Activated CD4-positive, alpha-beta T cell treated with anti-CD3 and anti-CD28 coated beads, Interleukin-2, amount 50 U/mL, for 48 hours (primary cell): Measurements from ENCODE around the gene DNAJA4.
A peak's percentile ranks its signal among the peaks of the same experiment; 100 is the strongest.

Source experiments
- DNase-seq, 2 experiments: peaks; one replicate each; pipeline ENCODE4 v3.0.0-alpha.2; 2020

Gene DNAJA4

GRCh38 chr15:78264304-78265136 is at the start of gene DNAJA4:
DNAJA4 (plus strand) TSS chr15:78264562; CDS start chr15:78264764, 202 bp downstream.
- peak; percentile 53 to 59 for DNase-seq

DNA sequence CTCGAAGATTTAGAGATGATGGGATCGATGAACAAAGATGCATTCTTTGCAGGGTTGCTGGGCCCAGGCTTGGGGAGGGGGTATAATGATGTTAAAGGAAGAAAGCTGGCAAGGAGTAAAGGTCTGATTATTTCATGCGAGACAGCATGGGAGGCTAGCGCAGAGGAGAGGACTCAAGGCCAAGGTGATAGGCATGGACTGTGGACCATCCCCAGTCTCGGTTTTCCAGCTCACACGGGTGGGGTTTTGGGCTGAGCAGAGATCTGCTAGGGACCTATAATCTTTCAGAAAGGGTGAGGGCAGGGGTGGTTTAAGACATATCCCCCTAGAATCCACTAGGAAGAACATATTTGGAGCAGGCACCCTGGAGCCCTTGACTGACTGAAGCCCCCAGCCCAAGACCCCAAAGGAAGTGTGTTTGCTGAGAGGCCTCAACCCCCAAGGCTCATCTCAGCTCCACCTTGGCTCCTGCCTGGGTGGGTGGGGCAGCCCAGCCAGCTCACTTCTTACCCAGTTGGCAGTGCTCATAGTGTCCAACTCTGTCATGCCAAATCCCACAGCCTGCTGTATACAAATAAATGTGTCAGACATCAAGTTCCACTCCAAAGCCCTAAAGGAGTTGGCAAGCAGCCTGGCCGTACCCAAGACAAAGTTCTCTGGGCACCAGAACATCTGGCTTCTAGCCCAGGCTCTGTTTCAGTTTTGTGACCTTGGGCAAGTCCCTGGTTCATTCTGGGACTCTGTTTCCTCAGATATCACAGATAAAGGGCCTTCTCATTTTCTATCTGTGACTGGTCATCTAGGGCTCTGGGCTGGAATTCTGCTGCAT is 47.9 kb upstream of the DNAJA4 start:
- no peak for DNase-seq

DNA sequence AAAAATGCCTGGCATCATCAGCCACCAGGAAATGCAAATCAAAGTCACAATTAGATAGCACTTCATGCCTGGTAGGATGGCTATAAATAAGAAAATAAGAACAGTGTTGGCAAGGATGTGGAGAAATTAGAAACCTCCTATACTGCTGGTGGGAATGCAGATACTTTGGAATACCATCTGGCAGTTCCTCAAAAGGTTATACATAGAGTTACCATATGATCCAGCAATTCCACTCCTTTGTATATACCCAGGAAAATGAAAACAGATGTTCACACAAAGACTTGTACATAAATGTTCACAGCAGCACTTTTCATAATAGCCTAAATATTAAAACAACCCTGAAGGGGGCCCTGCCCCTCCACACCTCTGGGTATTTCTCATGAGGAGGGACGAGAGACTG is 43.6 kb upstream of the DNAJA4 start:
- DNase-seq, result no peak

DNA sequence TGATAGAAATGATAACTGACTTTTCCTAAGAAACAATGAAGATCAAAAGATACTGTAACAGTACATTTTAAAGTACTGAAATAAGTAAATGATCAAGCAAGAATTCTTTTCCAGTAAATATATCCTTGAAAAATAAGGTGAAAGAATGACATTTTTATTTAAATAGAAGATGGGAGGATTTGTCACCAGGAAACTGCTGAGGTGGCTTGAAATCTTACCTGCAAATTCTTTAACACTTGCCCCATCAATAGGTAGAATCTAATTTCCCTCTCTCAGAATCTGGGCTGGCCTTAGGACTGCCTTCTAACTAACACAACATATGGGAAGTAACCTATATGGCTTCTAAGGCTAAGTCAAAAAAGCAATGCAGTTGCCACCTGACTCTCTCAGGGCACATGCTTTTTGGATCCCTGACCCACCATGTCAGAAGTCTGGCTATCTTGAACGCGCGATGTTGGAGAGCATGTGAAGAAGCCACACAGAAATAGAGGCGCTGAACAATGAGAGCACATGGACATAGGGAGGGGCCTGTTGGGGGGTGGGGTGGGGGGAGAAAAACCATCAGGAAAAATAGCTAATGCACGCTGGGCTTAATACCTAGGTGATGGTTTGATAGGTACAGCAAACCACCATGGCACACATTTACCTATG is 41.5 kb upstream of the DNAJA4 start:
- DNase-seq, result no peak

- DNase-seq, result no peak
These were observed 40.9 kb upstream of the DNAJA4 start for GRCh38 chr15:78223396-78224022.

DNA sequence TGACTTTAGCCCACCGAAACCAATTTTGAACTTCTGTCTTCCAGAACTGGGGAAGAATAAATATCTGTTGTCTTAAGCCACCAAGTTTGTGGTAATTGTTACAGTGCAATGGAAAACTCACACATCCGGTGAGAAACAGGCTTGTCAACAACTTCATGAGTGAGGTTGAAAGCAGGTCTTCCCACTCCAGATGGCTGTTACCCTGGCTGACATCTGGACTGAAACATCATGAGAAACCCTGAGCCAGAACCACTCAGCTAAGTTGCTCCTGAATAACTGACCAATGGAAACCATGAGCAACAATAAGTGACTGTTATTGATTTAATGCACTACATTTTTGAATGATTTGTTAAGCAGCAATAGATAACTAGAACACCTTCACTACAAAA is 40.3 kb upstream of the DNAJA4 start:
- DNase-seq, result no peak

DNA sequence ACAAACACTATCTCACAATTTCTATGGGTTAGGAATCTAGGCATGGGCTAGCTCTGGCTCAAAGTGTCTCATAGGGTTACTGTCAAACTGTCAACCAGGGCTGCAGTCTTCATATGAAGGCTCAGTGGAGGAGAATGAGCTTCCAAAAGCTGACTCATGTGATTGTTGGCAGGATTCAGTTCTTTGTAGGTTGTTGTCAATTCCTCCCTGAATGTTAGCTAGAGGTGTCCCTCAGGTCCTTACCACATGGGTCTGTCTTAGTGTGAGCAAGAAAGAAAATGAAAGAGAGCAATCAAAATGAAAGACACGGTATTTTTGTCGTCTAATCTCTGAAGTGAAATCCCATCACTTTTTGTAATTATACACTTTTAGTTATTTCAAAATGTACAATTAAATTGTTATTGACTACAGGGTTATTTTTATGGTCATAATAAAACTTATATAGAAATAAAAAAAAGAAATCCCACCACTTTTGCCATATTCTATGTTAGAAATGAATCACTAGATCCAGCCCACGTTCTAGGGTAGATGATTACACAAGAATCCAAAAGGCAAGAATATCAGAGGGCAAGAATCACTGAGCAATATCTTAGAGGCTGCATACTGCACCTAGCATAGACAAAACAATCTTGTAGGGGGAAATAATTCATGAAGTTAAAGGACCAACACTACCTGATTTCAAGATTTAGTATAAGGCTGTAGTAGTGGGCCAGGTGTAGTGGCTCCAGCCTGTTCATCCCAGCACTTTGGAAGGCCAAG is 38.4 kb upstream of the DNAJA4 start:
- peak in 1 of 2 experiments; percentile 16 for DNase-seq

DNA sequence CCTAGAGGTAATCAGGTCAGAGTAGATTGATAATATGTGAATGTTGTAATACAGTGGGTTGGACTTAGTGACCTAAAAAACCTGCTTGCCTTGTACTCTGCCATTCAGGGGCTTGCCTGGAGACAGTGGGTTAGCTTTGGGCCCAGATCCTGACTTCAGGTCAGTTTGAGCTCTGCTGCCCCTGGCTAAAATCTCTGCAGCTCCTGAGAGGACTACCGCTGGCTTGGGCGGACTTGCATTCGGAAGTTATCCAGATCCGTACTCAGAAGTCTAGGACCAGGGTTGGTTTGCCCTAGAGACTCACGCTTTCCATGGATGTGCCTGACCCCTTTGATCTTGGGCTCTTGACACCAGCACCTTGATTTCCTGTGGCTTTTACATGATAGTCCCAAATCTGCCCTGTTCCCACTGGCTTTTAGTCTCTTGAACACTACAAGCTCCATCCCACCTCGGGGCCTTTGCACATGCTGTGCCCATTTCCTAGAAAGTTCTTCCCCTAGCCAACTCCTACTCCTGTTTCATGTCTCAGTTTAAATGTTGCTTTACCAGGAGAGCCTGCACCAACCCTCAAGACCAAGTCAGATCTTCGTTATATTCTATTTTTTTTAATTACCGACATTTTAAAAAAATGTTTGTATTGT is 35.9 kb upstream of the DNAJA4 start:
- DNase-seq, result no peak

DNA sequence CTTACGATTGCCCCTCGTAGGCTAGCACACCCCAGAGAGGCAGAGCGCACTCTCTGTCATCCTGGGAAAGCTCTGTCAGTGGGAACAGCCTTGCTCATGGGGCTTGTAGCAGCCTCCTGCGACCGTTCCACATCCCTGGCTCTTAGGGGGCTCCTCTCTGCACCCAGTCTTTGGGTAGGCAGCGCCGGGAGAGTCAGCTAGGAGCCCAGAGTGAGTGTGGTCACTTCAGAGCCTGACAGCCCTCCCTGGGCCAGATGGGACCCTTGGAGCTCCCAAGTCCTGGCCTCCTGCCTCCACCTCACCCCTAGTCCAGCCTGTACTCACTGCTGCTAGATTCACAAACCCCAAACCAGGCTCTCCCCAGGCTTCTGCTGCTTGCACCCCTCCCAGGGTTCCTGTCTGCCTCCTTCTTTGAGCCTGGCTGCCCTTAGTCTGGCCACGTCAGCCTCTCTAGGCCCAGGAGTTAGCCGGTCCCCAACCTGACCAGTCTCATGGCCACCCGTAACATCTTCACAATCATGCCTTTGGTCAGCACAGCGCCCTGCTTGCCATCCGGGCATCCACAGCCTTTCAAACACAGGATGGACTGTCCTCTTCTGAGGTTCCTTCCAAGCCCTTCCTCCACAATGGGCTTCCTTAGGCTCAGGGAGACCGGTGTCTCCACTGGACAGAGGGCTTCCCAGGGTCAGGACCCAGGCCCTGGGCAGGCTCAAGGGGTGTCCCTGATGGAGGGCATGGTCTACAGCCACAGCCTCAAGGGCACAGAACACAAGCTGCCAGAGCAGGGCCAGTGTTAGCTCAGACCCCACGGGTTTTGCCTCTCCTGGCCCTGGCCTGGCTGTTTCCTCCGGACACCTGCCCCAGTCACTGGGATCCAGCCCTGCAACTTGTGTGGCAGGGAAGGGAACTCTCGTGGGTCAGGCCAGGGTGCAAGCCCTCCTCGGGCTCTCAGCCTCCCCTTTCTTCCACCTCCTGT is 34.6 kb upstream of the DNAJA4 start:
- no peak for DNase-seq

GRCh38 chr15:78232951-78233350 is 31.4 kb upstream of the DNAJA4 start:
- no peak for DNase-seq

GRCh38 chr15:78233496-78233895 is 30.9 kb upstream of the DNAJA4 start:
- DNase-seq, result no peak

DNA sequence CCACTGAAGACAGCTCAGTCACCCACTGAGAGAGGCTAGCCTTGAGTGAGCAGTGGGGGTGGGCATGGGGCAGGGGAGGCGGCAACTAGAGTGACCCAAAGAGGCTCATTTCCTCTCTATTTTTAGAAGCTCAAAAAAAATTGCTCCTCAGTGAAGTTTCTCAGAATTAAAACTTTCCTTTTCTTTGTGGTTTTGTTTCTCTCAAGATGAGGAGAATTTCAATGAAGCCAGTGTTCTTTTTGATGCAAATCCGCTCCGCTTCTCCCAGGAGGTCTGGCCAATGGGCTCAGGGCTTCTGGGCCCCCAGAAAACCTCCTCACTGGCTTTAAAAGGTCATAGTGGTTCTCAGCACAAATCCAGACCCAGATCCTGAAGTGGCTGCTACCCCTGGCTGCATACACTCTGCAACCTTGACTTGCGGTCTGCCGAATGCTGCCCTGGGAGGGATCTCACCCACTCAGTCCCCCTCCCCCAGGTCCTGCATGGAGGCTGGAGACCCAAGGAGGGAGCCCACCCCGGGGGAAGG is 29.8 kb upstream of the DNAJA4 start, which contains the start of gene ACSBG1:
Gene ACSBG1, minus strand, starts transcription at position 51 of the 526 bp plus-strand sequence. CDS start 64 bp downstream, outside the sequence.
- no peak for DNase-seq

- no peak for DNase-seq
These were observed 27.9 kb upstream of the DNAJA4 start for GRCh38 chr15:78236491-78236890.

DNA sequence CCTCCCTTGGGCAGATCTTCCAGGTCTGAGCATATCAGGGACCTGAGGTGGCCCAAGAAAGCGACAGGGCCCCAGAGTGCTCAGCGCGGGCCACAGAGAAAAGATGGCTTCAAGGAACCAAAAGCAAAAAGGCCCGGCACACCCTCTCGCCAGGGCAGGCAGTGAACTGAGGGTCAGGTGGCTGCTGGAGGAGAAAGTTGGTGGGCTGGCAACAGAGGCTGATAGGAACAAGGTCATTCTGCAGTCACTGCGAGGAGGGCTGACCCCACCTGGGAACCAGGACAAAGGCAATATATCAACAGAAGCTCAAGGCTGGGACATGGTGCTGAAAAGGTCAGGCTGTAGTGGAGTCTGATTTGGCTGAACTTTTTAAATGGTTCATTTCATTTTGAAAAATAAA is 27.2 kb upstream of the DNAJA4 start:
- DNase-seq, result no peak

- no peak for DNase-seq
These were observed 24.6 kb upstream of the DNAJA4 start for GRCh38 chr15:78239811-78240210.

GRCh38 chr15:78241017-78241416 is 23.3 kb upstream of the DNAJA4 start:
- peak; percentile 90 to 93 for DNase-seq

DNA sequence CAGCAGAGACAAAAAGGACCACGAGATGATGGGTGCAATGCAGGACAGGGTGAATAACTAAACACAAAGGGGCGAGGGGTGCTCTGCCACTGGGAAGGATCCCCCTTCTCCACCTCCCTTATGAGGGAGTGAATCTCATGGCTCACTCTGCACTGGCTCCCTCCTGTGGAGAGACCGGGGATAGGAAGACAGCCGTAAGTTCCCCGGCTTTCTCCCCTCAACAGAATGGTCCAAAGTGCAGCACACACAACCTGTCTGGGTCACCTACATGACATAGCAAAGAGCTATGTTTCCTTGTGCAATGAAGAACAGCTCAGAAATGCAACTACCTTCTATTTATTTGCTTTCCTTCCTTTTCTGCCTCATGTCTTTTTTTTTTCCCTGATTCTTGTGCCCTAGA is 22.2 kb upstream of the DNAJA4 start:
- peak; percentile 31 to 37 for DNase-seq

DNA sequence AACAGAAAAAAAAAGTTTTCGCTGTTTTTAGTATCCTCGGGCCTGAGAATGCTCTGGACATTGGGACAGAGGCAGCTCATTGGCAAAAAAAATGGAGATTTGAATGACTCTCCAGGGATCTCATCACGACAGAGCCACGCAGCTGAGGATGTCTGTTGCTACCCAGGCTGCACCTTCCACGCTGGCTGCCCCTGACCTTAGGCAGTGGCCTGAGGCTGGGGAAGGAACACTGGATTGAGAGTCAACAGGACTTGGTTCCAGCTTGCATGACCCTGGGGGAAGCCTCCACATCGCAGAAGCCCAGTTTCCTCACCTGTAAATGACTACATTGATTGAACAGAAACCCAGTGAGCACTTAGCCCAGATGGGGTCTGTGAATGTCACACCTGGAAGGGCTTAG is 21.3 kb upstream of the DNAJA4 start:
- no peak for DNase-seq

DNA sequence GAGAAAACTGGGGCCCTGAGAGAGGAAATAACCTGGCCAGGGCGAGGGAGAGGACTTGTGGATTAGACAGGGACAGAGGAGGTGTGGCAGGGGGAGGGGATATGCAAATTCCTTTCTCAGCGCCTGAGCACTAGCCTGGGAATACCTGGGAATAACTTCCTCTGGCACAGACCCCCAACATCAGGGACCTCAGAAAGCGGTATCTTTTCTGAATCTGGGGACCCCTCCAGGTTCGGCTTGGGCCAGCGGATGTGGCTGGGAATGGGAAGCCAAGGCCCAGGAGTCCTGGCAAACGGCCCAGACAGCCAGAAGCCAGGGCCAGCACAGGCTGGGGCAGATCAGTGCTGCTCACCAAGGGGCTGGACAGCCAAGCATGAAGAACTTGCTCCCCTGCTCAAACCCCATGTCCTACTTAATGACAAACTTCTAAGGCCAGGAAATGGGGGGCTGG is 20.8 kb upstream of the DNAJA4 start:
- DNase-seq, result no peak

GRCh38 chr15:78244101-78244500 is 20.3 kb upstream of the DNAJA4 start:
- DNase-seq, result no peak
